Daoy (cell line): ENCODE measurements around the gene PPP1R12B. TPM values are rescaled to one million over a fixed set of nuclear protein-coding genes. Genes with fewer than 3 reads are reported as not detected.
"Not testable (repeated sequence)": the region's sequence is repeated elsewhere in the genome, so short reads cannot be mapped to it uniquely, and the experiment has no call there.

Source experiments
- DNase-seq: peaks from one replicate; pipeline ENCODE4 v3.0.0-alpha.2; 2015; ENCODE audit warnings: low read depth
- total RNA-seq: library from RNA; depleted of rRNA; stranded (reverse); fragments of >200 nt; shearing (Covaris generic); gene quantifications from 2 replicates; pipeline ENCODE4 v1.2.3, GENCODE V29; 2014

Gene PPP1R12B
- total RNA-seq, 1 experiment from 2014 or later, result 12.5 TPM

DNA sequence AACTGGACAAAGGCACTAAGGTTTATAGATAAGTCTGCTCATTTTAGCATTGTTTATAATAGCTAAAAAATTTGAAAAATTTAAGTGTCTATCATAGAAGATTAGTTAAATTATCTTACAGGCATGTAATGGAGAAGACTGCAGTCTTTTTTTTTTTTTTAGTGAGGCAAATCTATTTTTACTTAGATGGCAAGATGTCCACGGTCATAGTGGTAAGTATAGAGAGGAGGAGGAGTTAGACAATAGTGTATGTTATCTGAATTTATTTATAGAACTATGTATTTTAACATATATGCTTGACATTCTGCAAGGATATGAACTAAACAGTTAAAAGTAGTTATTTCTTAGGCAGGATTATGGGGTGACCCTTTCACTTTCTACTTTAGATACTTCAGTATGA, 212.7 kb downstream of the PPP1R12B start:
- no peak for DNase-seq

DNA sequence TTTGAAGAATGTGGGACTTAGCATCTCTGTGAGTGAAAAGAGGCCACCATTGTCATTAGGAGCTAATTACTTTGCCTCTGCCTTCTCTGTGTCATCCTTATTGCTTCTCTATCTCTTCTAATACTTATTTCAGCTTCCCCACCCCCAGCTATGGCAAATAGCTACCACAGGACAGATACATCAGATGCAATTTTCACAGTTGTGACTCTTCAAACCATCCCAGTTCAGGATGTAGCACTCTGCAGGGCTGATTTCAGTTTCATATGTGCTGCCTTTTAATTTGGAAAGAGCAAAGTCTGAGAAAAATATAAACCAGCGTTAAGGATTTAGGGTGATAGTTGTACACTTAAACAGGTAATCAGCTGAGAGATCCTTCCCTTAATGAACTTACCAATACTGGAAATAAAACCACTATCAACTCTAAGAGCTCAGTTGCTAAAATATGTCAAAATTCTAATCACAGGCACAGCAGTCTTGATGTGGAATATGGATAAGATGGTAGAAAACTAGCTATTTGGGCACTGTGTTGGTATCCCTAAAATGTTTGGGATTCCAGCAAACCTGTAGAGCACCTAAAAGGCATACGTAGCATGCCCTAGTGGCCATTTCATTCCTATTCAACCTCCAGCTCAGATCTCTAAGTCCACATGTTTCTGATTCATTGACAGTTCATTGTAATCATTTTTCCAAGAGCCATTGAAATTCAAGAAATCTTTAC, 213.4 kb downstream of the PPP1R12B start:
- DNase-seq, result no peak

DNA sequence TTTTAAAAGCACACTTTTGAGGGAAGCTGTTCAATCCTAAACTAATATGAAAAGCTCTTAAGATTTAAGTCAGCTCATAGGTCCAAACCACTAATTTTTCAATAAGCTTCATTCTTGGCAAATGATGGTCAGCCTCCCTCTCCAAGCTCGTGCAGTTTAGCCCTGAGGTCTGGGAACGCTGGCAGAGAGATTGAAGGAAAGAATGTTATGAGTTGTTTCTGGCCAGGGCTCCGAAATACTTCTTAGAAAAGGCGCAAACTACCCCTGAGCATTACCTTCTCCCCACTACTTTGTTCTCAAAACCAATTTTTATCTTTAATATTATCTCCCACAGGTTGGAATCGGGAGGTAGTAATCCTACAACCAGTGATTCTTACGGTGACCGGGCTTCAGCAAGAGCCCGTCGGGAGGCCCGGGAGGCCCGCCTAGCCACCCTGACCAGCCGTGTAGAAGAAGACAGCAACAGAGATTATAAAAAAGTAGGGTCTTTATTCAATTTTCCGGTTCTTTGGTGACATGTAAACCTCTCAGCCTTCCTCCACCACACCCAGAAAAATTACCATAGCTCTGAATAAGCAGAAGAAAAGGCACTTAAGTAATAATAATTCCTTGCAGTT, 214.1 kb downstream of the PPP1R12B start:
- no peak for DNase-seq

DNA sequence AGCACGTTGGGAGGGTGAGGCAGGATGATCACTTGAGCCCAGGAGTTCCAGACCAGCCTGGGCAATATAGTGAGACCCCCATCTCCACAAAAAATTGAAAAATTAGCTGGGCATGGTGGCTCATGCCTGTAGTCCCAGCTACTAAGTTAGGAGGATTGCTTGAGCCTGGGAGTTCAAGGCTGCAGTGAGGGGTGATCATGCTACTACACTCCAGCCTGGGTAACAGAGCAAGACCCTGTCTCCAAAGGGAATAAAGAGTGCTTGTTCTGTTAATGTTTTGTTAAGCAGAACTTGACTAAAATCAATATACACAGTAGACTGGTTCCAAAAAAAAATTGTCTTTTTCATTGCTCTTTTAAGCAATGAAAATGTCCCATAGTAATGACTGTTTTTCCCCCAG, 215.3 kb downstream of the PPP1R12B start:
- no peak for DNase-seq

DNA sequence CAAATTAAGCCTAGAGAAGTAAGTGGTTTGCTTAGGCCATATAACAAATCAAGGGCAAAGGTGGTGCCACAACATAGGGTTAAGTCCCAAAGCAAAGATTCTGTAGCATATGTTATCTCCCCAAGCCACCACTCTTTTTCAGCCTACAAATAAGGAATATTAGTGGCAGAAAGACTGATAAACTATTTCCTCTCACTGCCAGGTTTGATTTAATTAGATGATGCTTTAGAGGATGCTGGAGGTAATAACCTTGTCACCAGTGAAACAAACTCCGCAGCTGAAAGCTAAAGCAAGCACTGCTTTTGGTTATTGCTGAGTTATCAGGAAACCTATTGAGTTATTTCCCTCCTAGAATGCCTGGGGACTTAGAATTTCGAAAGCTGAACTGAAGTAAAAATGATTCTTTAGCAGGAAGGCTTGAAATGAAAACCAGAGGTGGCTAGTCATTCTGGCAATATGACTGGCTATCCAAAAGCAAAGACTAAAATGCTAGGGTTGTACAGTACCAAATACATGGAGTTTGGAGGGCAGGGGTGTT, 216.5 kb downstream of the PPP1R12B start:
- no peak for DNase-seq

DNA sequence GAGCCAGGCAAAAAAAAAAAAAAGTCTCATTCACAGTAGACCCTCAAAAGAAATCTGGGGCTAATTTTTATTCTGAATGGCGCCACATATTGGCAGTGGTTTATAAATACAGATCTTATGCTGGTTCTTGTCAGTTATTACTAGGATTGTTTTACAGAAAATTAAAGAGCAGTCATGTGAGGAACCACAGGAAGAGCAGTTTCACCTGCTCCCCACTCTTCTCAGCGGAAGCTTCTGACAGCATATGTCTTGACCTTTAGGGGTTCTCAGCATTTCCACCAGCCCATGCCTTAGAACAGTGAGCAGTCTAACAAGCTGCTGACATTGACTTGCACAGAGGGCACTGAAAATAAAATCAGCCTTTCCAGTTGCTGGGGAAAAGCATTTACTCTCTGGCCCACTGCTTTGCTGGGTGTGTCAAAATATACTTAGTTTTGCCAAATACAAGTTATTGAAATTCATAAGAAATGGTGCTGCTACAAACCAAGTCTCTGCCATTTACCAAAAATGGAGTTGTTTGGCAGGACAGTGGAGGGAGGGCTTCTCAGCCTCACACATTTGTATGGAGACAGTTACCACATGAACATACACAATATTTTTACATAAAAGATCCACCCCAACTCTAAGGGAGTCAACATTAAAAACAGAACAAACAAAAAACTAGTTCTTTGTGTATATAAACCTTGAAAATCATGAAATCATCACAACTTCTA, 217.5 kb downstream of the PPP1R12B start:
- no peak for DNase-seq

DNA sequence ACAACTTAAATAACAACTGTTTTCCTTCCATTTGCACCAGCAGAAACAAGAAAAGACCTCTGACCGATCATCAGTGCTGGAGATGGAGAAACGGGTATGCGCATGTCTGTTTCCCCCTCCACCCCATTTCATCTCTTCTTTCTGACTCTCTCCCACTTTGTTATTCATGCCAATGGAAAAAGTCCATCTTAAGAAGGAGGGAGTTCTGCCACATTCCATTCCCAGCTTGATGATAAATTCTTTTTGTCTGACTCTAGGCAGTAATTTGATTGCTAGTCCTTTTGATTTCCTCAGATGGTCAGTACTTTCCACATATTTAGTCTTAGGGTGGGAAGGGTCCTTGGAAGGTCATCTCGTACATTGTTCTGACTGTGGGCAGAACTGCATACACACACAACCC, 219.2 kb downstream of the PPP1R12B start:
- no peak for DNase-seq

DNA sequence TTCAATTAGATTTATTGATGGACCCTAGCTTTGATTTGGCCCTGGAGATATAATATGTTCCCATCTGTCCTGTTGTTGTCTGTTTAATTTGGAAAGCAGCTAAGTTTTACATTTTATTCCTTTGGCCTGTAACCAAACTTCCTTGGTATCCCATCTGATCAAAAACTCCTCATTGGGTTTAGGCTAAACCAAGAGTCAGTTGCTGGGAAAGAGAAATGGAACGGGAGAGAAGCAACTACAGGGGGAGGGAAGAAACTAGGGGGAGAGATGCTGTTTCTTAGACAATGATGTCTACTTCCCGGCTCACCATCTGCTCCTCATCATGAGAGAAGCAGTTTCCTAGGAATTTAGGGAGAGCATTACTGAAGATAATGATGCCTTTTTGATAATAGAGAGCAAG, 219.9 kb downstream of the PPP1R12B start:
- DNase-seq, result no peak

DNA sequence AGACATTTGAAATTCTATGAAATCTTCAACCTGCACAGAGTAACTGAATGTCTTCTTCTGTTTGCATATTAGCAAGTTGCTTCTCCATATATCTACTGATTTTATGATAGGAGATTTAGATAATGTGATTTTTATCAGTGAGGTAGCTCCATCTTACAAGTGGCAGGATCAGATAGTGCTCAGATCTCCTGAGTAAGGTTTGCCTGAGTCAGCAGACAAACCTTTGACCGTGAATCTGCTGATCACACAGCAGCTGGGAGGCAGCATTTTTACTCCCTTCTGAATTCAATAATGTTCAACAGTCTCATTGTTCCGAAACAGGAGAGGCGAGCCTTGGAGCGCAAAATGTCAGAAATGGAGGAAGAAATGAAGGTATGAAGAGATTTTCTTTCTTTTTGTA, 220.3 kb downstream of the PPP1R12B start:
- DNase-seq, result no peak

DNA sequence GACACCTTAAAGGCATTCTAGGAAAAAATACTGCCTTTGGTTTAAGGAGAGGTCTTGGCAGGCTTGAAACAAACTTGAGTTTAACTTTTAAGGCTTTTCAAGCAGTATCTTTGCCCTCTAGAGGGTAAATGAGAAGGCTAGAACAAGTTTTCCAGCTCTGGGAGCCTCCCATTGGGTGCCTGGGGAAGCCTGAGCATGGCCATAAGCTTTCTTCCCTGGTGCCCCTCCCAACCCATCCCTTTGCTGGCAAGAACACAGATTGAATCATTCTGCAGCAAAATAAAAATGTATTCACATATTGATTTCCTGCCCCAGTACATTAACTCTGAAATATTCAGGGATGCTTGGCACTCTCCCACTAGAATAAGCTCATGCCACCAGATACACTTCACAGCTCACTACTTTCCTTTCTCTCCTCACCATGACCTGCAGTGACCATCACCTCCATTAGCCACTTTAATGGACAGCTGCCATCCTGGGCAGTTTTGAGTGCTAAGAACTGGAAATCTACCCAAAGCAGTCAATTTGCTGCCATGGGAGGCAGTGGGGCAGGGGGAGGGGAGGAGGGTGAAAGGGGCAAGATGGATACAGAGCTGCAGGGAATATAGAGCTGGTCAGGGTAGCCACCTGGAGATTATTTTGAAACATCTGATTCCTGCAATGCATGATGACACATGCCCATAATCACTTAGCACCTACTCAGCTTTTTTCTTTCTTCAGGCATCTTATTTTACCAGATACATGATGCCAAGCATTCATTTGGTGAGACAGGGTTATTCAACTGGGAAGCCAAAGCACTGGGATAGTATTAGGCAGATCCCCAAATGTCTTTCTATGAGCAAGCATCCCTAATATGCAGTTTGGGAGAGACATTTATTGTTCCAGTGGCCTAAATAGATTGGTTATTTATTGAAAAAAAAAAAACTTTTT, 221.2 kb downstream of the PPP1R12B start:
- no peak for DNase-seq

DNA sequence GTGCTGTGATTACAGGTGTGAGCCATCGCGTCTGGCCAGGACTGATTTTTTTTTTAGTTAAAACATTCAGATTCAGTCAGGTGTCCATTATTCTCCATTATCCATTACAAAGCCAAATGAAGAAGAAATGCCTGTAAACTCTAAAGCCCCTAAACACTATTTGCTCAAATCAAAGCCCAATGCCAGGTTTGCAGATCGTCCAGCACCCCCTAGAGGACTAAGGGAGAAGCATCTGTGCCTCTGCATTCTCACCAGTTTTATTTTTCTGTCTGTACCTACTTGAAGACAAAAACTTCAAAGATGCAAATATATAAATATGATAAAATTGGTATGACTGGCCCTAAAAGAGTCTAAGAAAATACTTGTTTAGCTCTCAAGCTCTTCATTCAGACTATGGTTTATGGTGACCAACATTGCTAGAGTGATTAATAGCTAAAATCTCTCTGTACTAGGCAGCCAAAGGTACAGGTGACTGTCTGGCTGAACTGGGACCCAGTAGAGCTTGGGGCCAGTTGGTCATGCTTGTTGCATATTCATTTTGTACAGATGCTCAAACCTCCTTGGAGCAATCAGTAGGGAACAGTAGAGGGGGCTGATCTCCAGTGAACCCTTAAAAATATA, 223.3 kb downstream of the PPP1R12B start:
- DNase-seq, result no peak

DNA sequence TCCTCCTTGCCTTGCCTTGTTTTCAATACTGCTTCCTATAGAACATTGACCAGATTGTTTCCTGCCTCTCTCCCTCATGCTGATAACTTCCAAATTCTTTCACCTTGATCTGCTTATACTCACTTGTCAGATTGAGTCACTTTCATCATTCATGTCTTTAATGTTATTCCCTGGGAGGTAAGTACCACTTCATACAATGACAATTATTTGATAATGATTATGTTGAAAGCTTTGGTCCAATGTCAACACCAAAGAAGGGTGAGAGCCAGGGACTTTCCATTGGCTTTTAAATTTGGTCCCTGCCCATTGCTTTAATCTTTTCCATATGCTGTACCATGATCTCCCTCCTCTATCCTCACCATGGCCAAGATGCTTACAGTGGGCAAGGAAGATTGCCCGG, 224.4 kb downstream of the PPP1R12B start:
- no peak for DNase-seq

DNA sequence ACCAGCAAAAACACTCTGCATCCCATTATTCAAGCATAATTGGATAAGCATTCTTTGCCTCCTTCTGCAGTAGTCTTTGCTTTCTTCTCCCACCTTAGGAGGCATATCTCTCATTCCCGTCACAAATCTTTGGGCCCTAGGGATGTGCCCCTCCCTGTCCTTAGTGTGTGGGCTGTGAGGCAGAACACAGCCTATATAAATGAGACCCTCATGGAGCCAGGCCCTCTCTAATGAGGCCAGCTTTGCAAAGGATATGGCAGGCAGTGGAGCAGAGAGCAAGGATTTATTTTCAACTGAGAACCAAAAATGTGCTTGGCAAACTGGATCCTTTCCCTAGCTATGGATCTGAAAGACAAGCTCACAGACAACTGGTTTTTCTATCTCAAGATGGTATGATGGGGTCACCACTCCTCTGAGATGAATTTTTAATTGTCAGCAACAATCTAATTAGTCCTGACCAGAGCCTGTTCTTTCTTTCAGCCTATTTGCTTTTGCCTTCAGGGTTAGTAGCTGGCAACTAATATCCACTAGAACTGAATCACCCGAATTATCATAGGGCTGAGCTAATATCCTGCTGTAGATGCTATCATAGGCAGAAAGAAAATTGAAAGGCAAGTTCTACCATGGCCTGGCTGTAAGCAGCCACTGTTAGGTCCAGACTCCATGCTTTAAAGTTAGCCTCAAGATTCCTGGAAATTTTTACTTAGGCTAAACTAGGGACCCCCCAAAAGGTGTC, 227.6 kb downstream of the PPP1R12B start:
- DNase-seq, result peak; percentile 58

DNA sequence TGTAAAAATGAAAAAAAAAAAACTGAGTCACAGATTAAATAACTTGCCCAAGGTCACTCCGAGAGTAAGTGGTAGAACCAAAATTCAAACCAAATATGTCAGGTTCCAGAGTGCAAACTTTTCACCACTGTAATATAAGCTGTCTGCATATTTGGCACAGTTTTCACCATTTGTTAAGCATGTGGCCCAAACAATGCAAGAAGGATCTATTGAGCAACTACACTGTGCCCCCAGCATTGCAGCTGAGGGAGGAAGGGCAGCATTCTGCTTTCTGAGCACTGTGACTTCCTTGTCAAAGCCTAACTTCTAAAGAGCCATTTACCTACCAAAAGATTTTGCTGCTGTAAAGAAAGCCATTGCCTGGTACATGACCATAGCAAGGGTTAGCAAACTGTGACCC, 228.3 kb downstream of the PPP1R12B start:
- DNase-seq, result peak; percentile 81

DNA sequence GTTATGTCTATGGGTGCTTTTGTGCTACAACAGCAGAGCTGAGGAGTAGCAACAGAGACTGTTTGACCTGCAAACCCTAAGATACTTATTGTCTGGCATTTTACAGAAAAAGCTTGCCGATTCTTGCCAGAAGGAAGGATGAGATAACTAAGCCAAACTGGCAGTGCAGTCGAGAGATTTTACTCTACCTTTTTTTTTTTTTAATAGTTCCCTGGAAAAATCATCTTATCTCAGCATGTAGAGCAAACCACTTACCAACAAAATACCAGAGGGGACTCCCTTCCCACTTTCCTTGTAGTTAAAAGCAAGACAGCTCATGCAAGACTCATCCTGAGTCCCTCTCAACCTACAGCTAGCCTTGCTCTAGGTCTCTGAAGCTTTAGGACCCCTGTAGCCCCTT, 228.9 kb downstream of the PPP1R12B start:
- DNase-seq, result peak; percentile 58

DNA sequence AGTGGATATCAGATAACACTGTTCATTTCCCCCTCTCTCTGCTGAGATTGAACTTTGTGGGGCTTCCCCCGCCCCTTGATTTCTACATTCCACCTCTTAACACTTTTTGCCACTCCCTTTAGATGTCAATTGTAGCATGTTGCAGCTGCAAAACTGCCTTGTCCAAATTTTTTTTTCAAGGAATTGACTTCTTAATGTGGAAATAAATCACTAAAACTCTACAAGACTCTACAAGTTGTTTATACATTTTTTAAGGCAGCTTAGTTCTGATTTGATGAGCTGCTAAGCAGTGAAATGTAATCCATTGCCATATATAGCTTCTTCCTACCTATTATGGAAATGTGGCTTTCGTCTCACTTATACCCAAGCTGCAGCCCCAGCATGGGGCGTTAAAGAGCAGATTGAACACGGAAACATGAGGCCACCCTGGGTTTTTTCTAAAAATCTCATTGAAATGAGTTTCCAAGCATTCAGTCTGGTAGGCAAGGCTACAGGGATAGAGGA, 229.6 kb downstream of the PPP1R12B start:
- DNase-seq, result peak; percentile 64

DNA sequence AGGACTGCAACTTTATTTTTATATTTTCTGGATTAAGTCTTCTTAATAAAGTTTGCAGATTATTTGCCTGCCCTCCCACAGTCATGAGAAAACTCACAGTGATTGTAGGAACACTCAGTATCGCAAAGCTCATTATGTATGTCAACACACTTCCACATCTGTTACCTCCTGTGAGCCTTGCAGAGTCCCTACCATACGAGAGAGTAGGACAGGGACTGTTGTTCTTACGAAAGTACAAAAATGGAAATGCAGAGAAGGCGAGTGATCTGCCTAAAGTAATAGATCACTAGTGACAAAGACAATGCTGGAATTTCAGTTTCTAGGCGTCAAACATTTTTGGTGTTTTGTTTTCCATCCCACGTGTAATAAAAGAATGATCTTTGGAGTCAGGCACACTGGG, 230.1 kb downstream of the PPP1R12B start:
- no peak for DNase-seq

DNA sequence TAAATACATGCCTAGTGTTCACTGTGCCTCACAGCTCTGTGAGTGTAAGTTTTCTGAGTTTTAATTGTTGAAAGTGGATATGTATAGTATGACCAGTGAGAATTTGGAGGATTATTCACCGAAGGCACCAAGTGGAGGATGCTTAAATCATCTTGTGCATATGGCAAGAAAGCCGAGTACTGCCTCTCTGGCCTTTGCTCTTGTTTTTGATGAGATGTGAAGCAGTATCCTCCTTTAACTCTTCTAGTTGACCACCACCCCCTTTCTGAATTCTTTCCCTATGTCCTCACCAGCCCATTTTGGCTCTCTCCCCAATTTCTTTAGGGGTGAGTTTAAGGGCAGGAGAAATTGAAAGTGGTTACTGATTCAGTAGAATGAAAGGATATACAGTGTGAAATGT, 231.3 kb downstream of the PPP1R12B start:
- peak; percentile 84 for DNase-seq

DNA sequence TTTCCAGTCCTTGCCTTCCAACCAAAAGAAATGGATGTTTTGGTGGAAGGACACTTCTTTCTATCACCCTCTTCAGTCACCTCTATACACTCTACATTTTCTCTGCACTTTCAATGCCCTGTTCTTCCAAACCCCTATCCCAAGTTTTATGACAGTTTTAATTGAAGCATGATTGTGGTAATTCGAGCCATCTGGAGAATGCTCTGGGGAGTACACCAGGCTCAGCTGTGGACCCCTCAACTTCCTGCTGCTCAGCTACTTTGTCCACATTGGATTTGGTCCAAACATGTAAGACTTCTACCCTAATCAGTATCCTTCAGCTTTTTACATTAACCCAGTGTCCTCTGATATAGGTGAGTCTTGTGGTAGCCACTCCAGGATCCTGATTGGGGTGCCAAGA, 232.1 kb downstream of the PPP1R12B start:
- peak; percentile 42 for DNase-seq

DNA sequence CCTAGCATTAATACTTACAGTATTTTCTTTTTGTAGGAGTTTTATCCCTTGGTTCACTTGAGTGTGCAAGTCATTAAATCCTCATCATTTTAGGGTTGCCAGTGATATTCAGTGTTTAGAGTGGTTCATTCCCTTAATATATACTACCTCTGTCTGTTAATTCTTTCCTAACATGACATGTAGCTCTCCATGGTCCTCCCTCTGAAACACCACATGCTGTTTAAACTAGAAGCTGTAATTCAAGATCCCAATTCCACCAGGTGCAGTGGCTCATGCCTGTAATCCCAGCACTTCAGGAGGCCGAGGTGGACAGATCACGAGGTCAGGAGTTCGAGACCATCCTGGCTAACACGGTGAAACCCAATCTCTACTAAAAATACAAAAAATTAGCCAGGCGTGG, 233.9 kb downstream of the PPP1R12B start:
- not testable (repeated sequence) for DNase-seq
